Effector memory CD8-positive, alpha-beta T cell (primary cell): Measurements from ENCODE around the gene CCDC201.
"Not testable (repeated sequence)": the region's sequence is repeated elsewhere in the genome, so short reads cannot be mapped to it uniquely, and the experiment has no call there.

Source experiments
- ATAC-seq: fragments of 150-1000 bp; cut with Tn5 transposase; replicated peaks from 2 replicates; pipeline ENCODE4 v1.10.0; 2021; ENCODE audit warnings: mild to moderate bottlenecking, moderate library complexity
- DNase-seq, 3 experiments: peaks; one replicate each; pipeline ENCODE4 v3.0.0; 2021
- H3K27ac Mint-ChIP-seq, 2 donors: one replicate each; pipeline ENCODE4 v1.8.0; 2022; ENCODE audit warnings: mild to moderate bottlenecking in 2 of 2, mixed read lengths in 2 of 2, moderate library complexity in 2 of 2
- H3K27me3 Mint-ChIP-seq, 2 donors: one replicate each; pipeline ENCODE4 v1.8.0; 2022; ENCODE audit warnings: mixed read lengths in 2 of 2
- H3K36me3 Mint-ChIP-seq: one replicate; pipeline ENCODE4 v1.8.0; 2022; ENCODE audit warnings: mild to moderate bottlenecking, moderate library complexity, mixed read lengths; ENCODE audit not compliant: insufficient read depth
- H3K4me1 Mint-ChIP-seq, 2 donors: one replicate each; pipeline ENCODE4 v1.8.0; 2022; ENCODE audit warnings: low read depth in 2 of 2, mixed read lengths in 2 of 2
- H3K4me3 Mint-ChIP-seq, 2 donors: one replicate each; pipeline ENCODE4 v1.8.0; 2022; ENCODE audit warnings: mild to moderate bottlenecking in 2 of 2, mixed read lengths in 2 of 2, moderate library complexity in 2 of 2
- H3K9me3 Mint-ChIP-seq, 2 donors: one replicate each; pipeline ENCODE4 v1.8.0; 2022; ENCODE audit warnings: mixed read lengths in 2 of 2

Gene CCDC201

GRCh38 chr7:45878457-45879144 lies 5.7 kb upstream of the CCDC201 start:
- Mint-ChIP-seq H3K27me3 (peaks cover 14 to 25% of the 10 kb centered on the region in 2 donors), H3K36me3 (no peaks in the 10 kb centered on the region), H3K27ac (no peak overlapping the region), H3K4me3 (no peak overlapping the region), H3K9me3 (peaks cover 5 to 6% of the 10 kb centered on the region in 2 donors), H3K4me1 (no peaks in the 10 kb centered on the region)
- DNase-seq (no peak), ATAC-seq (no peak)

DNA sequence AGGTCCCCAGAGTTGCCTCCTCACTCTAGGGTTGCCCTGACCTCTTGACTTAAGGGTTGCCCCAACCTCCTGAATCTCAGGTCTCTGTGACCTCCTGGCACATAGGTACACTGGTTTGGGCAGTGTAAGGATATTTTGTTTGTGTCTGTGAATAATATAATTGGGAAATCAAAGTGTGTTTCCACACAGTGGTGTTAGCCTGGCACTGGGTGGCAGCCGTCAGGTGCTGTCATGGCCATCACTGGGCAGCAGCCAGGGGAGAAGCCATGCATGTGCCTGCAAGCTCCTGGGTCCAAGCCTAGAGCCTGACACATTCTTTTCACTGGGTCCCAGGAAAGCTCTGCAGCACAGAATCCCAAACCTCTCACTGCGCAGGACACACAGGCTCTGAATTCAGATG lies 3.6 kb upstream of the CCDC201 start:
- Mint-ChIP-seq H3K9me3 (peaks cover 5 to 6% of the 10 kb centered on the region in 2 donors), H3K4me1 (no peaks in the 10 kb centered on the region), H3K36me3 (no peaks in the 10 kb centered on the region), H3K27me3 (peaks cover 11 to 23% of the 10 kb centered on the region in 2 donors), H3K4me3 (no peak overlapping the region), H3K27ac (no peak overlapping the region)
- no peak for DNase-seq
- no peak for ATAC-seq

- Mint-ChIP-seq H3K27ac (no peak overlapping the region), H3K4me1 (no peaks in the 10 kb centered on the region), H3K27me3 (peaks cover 6 to 17% of the 10 kb centered on the region in 2 donors), H3K9me3 (peaks cover 5 to 6% of the 10 kb centered on the region in 2 donors), H3K36me3 (no peaks in the 10 kb centered on the region), H3K4me3 (no peak overlapping the region)
- ATAC-seq (no peak), DNase-seq (no peak)
Observed at GRCh38 chr7:45874408-45875131, 1.7 kb upstream of the CCDC201 start.

DNA sequence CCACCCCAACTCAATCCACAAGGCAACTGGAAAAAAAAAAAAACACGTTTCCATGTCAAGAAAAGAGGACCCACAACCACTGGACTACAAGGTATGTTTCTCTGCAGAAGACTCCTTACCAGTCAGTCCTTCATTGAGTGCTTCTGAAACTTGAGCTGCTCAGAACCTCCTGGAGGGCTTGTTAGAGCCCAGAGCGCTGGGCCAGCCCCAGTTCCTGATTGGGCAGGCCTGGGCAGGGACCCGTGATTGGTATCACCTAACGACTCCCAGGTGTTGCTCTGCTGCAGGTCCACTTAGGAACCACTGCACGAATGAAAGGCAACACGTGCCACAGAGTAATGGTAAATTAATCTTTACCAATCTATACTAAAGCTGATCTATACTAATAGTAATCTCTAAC lies 473 bp upstream of the CCDC201 start:
- Mint-ChIP-seq H3K27ac (no peak overlapping the region), H3K27me3 (peaks cover 12 to 26% of the 10 kb centered on the region in 2 donors), H3K4me1 (no peaks in the 10 kb centered on the region), H3K9me3 (no peaks in the 10 kb centered on the region), H3K4me3 (no peak overlapping the region), H3K36me3 (no peaks in the 10 kb centered on the region)
- DNase-seq (no peak), ATAC-seq (no peak)

- Mint-ChIP-seq H3K4me3 (no peak overlapping the region), H3K27me3 (peaks cover 12 to 36% of the 10 kb centered on the region in 2 donors), H3K36me3 (no peaks in the 10 kb centered on the region), H3K9me3 (no peaks in the 10 kb centered on the region), H3K27ac (no peak overlapping the region), H3K4me1 (no peaks in the 10 kb centered on the region)
- ATAC-seq = no peak
- DNase-seq = no peak
Observed at GRCh38 chr7:45872116-45873034, 507 bp downstream of the CCDC201 start.

DNA sequence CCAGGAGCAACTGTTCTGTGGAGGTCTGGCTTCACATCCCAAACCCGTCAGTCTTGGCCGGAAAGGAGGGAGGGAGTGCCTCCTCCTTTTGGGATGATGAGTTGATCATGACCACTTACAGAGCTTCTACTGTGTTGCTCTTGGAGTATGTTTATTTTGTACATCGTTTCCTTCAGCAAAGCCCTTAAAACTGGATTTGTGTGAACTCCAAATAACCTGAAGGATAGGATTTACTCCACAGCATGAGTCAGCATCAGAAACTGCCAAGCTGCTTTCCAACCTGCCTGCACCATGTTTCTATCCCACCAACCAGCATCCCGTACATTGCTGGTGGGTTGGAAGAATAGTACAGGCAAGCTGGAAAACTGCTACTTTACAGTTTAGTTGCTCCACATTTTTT lies 3.5 kb downstream of the CCDC201 start:
- H3K27ac Mint-ChIP-seq = no peak overlapping the region
- no peaks in the 10 kb centered on the region for H3K4me1 Mint-ChIP-seq
- no peaks in the 10 kb centered on the region for H3K36me3 Mint-ChIP-seq
- H3K4me3 Mint-ChIP-seq = no peak overlapping the region
- DNase-seq = no peak
- no peak for ATAC-seq
- peaks cover 17 to 47% of the 10 kb centered on the region in 2 donors for H3K27me3 Mint-ChIP-seq
- H3K9me3 Mint-ChIP-seq = no peaks in the 10 kb centered on the region

DNA sequence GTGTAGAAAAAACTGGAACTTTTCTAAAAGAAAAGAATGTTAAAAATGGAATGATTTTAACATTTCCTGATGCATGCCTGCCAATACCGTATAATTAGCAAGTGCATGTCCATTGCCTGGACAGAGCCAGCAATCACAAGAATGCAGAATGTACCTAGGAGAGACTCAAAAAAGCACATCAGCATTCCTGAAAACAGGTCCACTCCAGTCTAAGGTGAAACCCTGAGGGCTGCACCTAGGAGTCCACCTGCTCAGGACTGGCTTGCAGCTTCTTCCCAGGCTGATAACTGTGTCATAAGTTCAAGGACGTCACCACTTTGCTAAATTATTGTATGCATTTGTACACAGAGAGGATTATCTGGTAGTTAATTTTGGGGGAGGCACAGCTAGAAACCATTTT lies 5.4 kb downstream of the CCDC201 start:
- ATAC-seq = no peak
- no peak for DNase-seq
- H3K4me1 Mint-ChIP-seq = no peaks in the 10 kb centered on the region
- peaks cover 25 to 62% of the 10 kb centered on the region in 2 donors for H3K27me3 Mint-ChIP-seq
- H3K27ac Mint-ChIP-seq = no peak overlapping the region
- no peak overlapping the region for H3K4me3 Mint-ChIP-seq
- H3K9me3 Mint-ChIP-seq = no peaks in the 10 kb centered on the region
- no peaks in the 10 kb centered on the region for H3K36me3 Mint-ChIP-seq

DNA sequence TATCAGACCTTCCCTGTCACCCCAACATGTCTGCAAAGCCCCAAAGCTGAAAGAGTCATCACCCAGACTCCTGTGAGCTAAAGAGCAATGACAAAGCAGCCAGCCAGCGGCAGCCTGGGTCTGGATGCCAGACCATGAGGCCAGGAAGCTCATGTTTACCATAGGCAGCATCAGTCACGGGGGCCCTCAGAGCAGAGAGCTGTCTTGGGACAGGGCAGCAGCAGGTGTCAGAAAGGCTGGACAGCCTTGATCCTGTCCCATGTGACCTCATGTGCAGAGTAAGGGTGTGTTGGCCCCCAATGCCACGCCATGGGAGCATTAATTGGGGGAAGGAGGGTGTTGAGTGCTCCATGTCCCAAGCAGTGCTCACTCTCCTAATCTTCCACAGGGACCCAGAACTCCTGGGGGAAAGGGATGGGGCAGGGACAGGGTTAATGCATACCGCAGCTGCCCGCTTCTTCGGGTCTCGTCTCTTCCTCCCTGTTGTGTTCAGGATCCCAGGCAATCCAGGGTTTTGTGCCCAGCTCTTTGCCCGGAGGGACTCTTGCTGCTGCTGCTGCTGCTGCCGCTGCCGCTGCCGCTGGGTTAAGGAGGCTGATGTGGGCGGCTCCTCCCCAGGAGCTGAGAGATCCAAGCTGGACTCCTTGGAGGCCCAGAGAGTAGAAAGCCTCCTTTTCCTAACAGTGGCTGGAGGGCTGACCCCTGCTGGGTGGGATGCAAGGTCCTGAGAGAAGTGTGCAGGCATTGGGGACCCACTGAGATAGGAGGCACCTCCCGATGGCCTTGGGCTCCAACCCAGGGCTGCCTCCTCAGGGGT lies 7.1 kb downstream of the CCDC201 start:
- Mint-ChIP-seq H3K4me1 (no peaks in the 10 kb centered on the region), H3K4me3 (no peak overlapping the region), H3K27ac (no peak overlapping the region), H3K9me3 (no peaks in the 10 kb centered on the region), H3K36me3 (no peaks in the 10 kb centered on the region), H3K27me3 (peaks cover 27 to 67% of the 10 kb centered on the region in 2 donors)
- no peak for DNase-seq
- no peak for ATAC-seq

- Mint-ChIP-seq H3K27me3 (peaks cover 29 to 79% of the 10 kb centered on the region in 2 donors), H3K4me3 (no peak overlapping the region), H3K27ac (no peak overlapping the region), H3K4me1 (no peaks in the 10 kb centered on the region), H3K9me3 (no peaks in the 10 kb centered on the region), H3K36me3 (no peaks in the 10 kb centered on the region)
- ATAC-seq (no peak), DNase-seq (no peak)
Observed at GRCh38 chr7:45863715-45864114, 9.2 kb downstream of the CCDC201 start.

DNA sequence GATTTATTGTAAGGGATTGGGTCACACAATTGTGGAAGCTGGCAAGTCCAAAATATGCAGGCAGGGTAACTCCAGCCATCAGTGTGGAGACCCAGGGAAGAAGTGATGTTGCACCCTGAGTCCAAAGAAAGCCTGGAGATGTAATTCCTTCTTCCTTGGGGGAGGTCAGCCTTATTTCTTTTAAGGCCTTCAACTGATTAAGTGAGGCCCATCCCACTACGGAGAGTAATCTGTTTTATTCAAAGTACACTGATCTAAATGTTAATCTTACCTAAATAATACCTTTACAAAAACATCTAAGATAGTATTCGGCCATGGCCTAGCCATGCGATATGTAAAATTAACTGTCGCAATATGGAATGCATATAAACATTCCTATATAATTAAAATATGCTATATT lies 16.0 kb downstream of the CCDC201 start:
- H3K27me3 Mint-ChIP-seq = peaks cover 24 to 44% of the 10 kb centered on the region in 2 donors
- H3K9me3 Mint-ChIP-seq, DNase-seq, H3K27ac Mint-ChIP-seq, ATAC-seq, H3K36me3 Mint-ChIP-seq, H3K4me3 Mint-ChIP-seq, H3K4me1 Mint-ChIP-seq: not testable (repeated sequence)

GRCh38 chr7:45855680-45856079 lies 17.2 kb downstream of the CCDC201 start:
- not testable (repeated sequence) for H3K4me1 Mint-ChIP-seq, ATAC-seq, H3K9me3 Mint-ChIP-seq, H3K27ac Mint-ChIP-seq, H3K4me3 Mint-ChIP-seq, DNase-seq, H3K36me3 Mint-ChIP-seq
- peaks cover 28 to 38% of the 10 kb centered on the region in 2 donors for H3K27me3 Mint-ChIP-seq

DNA sequence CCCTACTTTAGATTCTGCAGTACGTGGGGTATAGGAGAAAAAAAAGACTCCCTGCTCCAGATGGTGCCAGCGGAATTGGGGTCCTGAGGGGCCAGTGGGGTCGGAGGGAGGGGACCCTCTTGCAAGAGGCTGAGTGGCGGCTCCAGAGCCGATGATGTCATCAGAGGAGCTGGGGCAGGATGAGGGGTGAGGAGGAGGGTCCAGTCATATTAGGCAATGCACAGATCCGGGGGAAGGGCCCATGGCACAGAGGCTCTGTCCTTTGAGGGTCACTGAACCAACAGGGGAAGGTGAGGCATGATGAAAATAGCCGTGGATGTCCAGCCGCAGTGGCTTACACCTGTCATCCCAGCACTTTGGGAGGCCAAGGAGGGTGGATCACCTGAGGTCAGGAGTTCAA lies 19.4 kb downstream of the CCDC201 start:
- H3K27ac Mint-ChIP-seq, DNase-seq, H3K4me3 Mint-ChIP-seq, H3K36me3 Mint-ChIP-seq, H3K4me1 Mint-ChIP-seq, ATAC-seq, H3K9me3 Mint-ChIP-seq: not testable (repeated sequence)
- peaks cover 21% of the 10 kb centered on the region in 2 donors for H3K27me3 Mint-ChIP-seq

- ATAC-seq, H3K36me3 Mint-ChIP-seq, DNase-seq, H3K4me3 Mint-ChIP-seq, H3K27ac Mint-ChIP-seq, H3K4me1 Mint-ChIP-seq, H3K9me3 Mint-ChIP-seq: not testable (repeated sequence)
- peaks cover 21% of the 10 kb centered on the region in 2 donors for H3K27me3 Mint-ChIP-seq
Observed at GRCh38 chr7:45852984-45853383, 19.9 kb downstream of the CCDC201 start.
